Right forelimb (tissue), 1 donor: ENCODE results near the gene URGCP.
A peak's percentile ranks its signal among the peaks of the same experiment; 100 is the strongest.
"Not testable (repeated sequence)": the region's sequence is repeated elsewhere in the genome, so short reads cannot be mapped to it uniquely, and the experiment has no call there.

Experiments used
- DNase-seq: peaks from one replicate; pipeline ENCODE4 v3.0.0-alpha.2; 2018

URGCP gene

DNA sequence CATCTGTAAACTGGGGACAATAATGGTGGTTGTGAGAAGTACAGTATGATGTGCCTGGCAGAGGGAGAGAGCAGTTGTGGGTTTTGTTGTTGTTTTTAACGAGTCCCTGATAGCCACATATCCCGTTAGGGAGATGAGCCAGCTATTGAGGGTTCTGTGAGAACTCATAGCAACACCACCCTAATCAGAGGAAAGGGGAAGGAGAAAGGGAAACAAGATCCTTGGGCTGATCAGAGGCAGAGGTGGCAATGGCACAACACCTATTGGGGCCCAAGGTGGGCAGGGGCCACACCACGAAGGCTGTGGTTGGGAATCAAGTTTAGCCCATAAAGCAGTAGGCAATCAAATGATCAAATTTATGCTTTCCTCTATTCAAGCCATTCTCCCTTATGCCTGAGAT lies 35.3 kb downstream of the URGCP start:
- DNase-seq: no peak

DNA sequence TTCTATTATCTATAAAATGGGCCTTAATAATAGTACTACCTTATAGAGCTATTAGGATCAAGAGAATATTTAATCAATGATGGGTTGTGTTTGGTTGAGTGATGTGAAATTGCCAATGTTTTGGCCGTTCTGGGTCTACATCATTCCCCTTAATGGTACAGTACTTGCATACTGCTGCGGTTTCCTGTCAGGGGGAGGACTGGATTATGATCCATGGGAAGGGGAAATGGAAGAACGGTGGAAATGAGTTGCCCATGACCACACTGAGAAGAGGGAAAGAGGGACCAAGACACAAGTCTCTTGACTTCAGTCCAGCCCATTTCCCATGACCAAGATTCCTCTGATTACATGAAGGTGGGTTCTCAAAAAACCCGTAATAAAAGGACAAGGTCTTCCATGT lies 36.1 kb downstream of the URGCP start:
- DNase-seq: no peak

DNA sequence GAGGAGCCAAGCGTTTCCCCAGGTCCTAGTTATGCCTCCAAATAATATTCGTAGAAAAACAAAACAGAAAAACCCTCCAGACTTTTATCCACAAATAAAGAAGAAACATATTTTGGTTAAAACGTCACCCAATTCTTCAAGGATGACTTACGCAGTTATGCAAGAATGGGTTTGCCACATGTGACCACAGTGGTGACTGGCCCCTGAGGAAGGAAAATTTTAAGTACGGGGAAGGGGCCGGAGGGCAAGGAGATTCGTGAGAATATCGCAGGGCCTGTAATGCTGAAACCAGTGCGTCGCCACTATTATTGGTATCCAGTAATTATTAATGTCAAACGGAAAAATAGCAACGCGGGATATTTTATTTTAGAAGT lies 36.5 kb downstream of the URGCP start:
- DNase-seq: no peak

DNA sequence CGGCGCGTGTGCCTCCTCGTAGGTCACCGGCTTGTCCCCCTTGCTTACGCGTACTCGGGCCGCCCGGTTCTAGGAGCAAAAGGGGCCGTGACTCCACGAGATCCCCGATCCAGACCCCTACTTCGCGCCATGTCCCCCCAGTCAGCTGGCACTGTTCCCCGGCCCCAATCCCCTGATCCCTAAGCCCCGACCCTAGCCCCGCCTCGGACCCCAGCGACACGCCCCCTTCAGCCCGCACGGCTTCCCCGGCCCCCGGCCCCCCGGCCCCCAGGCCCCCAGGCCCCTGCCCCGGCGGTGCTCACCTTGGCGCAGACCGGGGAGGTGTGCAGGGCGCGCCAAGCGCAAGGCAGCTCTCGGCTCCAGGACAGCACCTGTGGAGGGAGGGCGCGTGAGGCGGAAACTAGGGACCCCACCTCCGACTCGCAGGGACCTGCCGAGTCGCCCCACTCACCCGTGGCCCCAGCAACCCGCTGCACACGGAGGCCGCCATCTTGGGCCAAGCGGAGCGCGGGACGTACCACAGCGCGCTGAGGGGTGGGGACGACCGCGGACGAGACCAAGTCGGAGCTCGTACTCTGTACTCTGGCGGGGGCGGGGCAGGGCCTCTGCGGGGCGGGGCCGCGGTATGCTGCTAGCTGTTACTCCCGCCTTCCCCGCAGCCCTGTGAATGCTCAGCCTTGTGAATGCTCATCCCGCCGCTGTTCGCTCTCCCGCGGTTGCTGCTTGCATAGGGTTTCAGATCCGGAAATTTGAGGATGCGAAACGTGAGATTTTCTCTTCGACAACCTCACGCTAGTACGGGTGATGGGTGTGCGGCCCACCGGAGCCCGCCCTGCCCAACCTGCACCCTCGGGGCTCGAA lies 37.2 kb downstream of the URGCP start, which contains the start of gene MRPS24:
Gene MRPS24, minus strand, starts transcription at position 512 of the 861 bp plus-strand sequence. Its CDS starts 22 bp downstream, at position 490.
- peak; percentile 97 for DNase-seq

DNA sequence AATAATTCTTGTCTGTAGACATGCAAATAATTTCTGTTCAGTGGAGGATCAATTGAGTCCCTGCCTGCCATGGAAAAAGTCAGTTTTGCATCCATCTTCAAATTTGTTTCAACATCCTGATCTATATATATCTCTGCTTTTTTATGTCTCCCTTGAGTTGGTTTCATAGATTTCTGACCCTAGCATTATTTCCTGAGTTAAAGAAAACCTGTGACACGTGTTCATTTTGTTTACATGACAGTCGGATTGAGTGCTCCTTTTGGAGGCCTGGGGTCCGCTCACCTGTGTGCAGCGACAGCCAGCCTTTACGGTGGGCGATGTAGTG lies 37.8 kb downstream of the URGCP start:
- no peak for DNase-seq

- DNase-seq: no peak
Observed at GRCh38 chr7:43868181-43868580, 38.2 kb downstream of the URGCP start.

DNA sequence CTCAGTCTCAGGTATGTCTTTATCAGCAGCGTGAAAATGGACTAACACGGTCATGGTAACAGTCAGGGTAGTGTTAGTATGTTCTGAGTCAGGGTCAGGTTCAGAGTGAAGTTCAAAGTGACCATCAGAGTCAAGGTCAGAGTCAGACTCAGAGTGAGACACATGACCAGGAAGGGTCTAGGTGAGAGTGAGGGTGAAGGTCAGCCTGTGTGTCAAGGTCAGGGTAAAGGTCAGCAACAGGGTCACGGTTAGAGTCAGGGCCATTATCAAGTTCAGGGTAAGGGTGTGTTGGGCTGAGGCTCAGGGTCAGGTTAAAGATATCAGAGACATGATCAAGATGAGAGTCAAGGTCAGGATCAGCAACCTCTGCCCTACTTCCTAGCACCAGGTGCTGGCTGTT lies 41.1 kb downstream of the URGCP start:
- no peak for DNase-seq

DNA sequence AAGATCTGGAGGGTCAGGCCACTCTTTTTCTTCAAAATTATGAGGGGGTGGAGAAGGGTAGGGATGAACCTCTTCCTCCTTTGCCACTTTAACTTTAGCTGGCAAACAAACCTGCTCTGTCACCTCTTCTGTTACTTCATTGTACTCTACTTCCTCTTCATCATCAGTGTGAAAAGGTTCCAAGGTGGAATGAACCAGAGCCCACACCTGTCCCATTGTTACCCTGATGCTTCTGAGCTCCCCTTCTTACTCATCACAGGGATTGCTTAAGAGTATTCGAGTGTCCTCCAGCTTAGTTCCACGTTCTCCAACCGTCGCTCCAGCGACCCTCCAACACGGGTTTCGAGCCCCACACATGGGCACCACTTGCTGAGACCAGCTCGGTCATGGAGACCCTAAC lies 42.3 kb downstream of the URGCP start:
- no peak for DNase-seq

GRCh38 chr7:43856996-43857395 lies 49.4 kb downstream of the URGCP start:
- no peak for DNase-seq

- DNase-seq: no peak
Observed at GRCh38 chr7:43856316-43856715, 50.1 kb downstream of the URGCP start.

GRCh38 chr7:43855176-43855575 lies 51.2 kb downstream of the URGCP start:
- DNase-seq: no peak

DNA sequence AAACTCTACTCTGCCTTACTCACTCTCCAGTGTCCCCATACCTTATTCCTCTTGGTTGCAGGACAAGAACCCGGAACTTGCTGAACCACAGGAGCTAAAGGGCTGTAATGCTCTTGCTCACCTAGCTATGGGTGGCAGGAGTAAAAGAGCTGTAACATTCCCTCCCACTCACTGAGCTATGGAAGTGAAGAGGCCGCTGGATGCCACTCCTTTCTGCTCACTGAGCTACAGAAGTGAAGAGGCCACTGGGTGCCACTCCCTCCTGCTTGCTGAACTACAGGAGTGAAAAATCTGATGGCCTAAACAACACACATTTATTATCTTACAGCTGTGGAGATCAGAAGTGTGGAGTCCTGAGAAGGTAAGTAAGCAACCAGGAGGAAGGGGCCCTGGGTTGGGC lies 54.6 kb downstream of the URGCP start:
- no peak for DNase-seq

GRCh38 chr7:43850348-43851116 lies 55.9 kb downstream of the URGCP start:
- no peak for DNase-seq

GRCh38 chr7:43849047-43849446 lies 57.3 kb downstream of the URGCP start:
- DNase-seq: no peak

DNA sequence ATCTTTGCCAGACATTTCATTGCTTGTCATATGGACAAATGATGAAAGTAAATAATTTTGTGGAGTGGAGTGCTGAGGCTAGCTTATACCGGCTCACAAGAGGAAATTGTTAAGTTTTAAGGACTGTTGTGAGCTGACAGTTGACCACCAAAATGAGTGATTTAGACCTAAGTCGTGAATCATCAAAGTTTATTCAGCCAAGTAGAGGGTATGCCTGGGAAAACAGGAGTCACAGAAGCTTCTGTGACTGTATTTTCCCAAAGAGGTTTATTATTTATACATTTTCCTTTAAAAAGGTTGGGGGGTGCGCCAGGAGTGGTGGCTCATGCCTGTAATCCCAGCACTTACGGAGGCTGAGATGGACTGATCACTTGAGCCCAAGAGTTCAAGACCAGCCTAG lies 58.9 kb downstream of the URGCP start:
- no peak for DNase-seq

DNA sequence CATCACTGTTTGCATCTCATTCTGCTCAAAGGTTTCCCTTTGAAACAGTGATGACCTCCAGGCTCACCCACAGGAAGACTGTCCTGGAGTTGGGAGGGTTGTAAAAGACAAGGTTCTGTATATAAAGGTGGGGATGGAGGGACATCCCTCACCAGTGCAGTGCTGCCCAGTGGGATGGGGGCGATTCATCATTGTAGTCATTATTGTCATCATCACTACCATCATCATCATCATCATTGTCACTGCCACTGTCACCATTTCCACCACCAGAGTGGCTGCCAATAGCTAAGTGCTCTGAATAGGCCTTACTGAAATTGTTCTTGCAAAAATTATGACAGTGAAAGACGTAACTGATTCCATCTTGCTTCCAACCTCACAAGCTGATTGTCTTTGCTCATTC lies 61.7 kb downstream of the URGCP start:
- no peak for DNase-seq

GRCh38 chr7:43844257-43844656 lies 62.1 kb downstream of the URGCP start:
- DNase-seq: no peak

GRCh38 chr7:43843296-43843695 lies 63.1 kb downstream of the URGCP start:
- no peak for DNase-seq

GRCh38 chr7:43838201-43838658 lies 68.2 kb downstream of the URGCP start:
- DNase-seq: no peak

DNA sequence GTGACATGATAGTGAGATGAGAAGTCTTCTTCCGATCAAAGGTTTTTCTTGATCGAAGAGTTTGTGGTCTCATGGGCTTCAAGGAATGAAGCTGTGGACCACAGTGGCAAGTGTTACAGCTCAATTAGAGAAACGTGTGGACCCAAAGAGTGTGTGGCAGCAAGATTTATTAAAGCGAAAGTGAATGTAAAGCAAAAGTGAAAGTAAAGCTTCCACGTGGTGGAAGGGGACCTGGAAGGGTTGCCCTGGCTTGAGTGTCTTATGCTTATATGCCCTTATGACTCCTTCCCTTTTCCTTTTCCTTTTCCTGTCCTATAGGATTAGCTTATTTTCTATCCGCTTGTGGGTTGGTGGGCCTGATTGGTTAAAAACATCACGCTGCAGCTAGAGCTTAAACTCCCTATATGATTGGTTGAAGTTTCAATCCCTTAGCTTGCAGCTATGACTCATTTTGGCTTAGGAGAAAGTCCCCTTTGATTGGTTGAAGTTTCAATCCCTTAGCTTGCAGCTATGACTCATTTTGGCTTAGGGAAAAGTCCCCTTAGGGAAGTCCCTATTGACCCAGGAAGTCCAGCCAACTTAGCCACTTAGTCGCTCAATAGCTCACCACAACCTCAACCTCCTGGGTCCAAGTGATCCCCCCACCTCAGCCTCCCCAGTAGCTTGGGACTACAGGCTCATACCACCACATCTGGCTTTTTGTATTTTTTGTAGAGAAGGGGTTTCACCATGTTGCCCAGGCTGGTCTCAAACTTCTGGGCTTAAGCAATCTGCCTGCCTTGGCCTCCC lies 71.7 kb downstream of the URGCP start:
- DNase-seq: no peak

- DNase-seq: not testable (repeated sequence)
Observed at GRCh38 chr7:43830917-43831316, 75.5 kb downstream of the URGCP start.
